Measurements from ENCODE around the gene IGSF21.

IGSF21 gene

GRCh38 chr1:18351735-18352134, 244.1 kb downstream of the IGSF21 start:
- Histone ChIP-seq H3K4me1 (ENCODE audit: insufficient read depth, low read length, severe bottlenecking) (no peaks in the 10 kb centered on the region), H4K20me1 (ENCODE audit: insufficient read depth, low read length) (no peaks in the 10 kb centered on the region), H3K4me3 (ENCODE audit: low read depth, low read length, poor library complexity, severe bottlenecking) (no peak overlapping the region), H3K9me3 (ENCODE audit: low read length) (no peaks in the 10 kb centered on the region), H2AFZ (ENCODE audit: low read length) (no peak overlapping the region), H3F3A (ENCODE audit: insufficient read depth, low read length) (no peaks in the 10 kb centered on the region), H3K9me2 (ENCODE audit: low read depth, low read length) (no peaks in the 10 kb centered on the region), H3K9ac (ENCODE audit: low read length) (no peak overlapping the region), H3K27me3 (ENCODE audit: insufficient read depth, low read length) (no peaks in the 10 kb centered on the region), H3K27ac (ENCODE audit: low read depth, low read length, poor library complexity, severe bottlenecking) (no peak overlapping the region), H3K4me2 (ENCODE audit: low read length) (no peak overlapping the region), H3K79me2 (ENCODE audit: insufficient read depth, low read length) (no peaks in the 10 kb centered on the region), H3K36me3 (ENCODE audit: insufficient read depth, low read length) (no peaks in the 10 kb centered on the region)
- no peak for TF ChIP-seq EZH2 (IDR thresholded peaks at IDR 0.05; ENCODE audit: borderline replicate concordance, low read length)
- TF ChIP-seq, protein P1, sequence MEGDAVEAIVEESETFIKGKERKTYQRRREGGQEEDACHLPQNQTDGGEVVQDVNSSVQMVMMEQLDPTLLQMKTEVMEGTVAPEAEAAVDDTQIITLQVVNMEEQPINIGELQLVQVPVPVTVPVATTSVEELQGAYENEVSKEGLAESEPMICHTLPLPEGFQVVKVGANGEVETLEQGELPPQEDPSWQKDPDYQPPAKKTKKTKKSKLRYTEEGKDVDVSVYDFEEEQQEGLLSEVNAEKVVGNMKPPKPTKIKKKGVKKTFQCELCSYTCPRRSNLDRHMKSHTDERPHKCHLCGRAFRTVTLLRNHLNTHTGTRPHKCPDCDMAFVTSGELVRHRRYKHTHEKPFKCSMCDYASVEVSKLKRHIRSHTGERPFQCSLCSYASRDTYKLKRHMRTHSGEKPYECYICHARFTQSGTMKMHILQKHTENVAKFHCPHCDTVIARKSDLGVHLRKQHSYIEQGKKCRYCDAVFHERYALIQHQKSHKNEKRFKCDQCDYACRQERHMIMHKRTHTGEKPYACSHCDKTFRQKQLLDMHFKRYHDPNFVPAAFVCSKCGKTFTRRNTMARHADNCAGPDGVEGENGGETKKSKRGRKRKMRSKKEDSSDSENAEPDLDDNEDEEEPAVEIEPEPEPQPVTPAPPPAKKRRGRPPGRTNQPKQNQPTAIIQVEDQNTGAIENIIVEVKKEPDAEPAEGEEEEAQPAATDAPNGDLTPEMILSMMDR (IDR thresholded peaks at IDR 0.05; ENCODE audit: low read length): no peak

DNA sequence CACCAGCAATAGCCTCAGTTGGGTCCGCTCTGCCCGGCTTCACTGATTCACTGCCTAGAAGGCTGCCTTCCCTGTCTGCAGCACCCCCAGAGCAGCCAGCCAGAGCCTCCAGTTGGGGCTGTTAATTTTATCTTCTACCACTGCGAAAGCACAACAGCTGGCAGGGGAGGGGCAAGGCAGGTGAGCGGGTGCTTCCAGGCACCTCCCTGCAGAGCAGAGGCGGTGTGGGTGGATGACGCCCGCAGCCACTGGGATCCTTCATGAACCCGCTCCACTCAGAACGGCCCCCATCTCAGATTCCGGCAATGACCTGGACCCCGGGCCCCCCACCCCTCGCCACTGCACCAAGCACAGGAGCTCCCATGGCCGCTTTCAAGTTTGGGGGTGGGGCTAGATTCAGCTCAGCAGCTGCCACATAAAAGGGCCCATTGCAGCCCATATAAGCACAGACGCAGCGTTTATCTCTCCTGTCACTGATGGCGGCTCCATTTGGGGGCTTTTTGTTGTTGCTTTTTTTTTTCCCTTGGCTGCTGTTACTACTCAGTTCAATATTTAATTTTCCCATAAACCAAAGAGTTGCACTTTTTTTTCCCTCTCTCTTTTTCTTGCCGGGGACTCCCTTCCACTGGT, 245.2 kb downstream of the IGSF21 start:
- H3K27ac ChIP-seq (ENCODE audit: low read depth, low read length, poor library complexity, severe bottlenecking): no peak overlapping the region
- no peaks in the 10 kb centered on the region for H4K20me1 ChIP-seq (ENCODE audit: insufficient read depth, low read length)
- H3K4me2 ChIP-seq (ENCODE audit: low read length): no peak overlapping the region
- H3K9ac ChIP-seq (ENCODE audit: low read length): no peak overlapping the region
- H3K9me3 ChIP-seq (ENCODE audit: low read length): no peaks in the 10 kb centered on the region
- no peaks in the 10 kb centered on the region for H3K36me3 ChIP-seq (ENCODE audit: insufficient read depth, low read length)
- H3K79me2 ChIP-seq (ENCODE audit: insufficient read depth, low read length): no peaks in the 10 kb centered on the region
- no peak for TF ChIP-seq EZH2 (IDR thresholded peaks at IDR 0.05; ENCODE audit: borderline replicate concordance, low read length)
- TF ChIP-seq, protein P1 (IDR thresholded peaks at IDR 0.05; ENCODE audit: low read length): no peak
- no peak overlapping the region for H2AFZ ChIP-seq (ENCODE audit: low read length)
- H3K9me2 ChIP-seq (ENCODE audit: low read depth, low read length): no peaks in the 10 kb centered on the region
- H3K4me1 ChIP-seq (ENCODE audit: insufficient read depth, low read length, severe bottlenecking): no peaks in the 10 kb centered on the region
- no peak overlapping the region for H3K4me3 ChIP-seq (ENCODE audit: low read depth, low read length, poor library complexity, severe bottlenecking)
- no peaks in the 10 kb centered on the region for H3K27me3 ChIP-seq (ENCODE audit: insufficient read depth, low read length)
- no peaks in the 10 kb centered on the region for H3F3A ChIP-seq (ENCODE audit: insufficient read depth, low read length)

GRCh38 chr1:18353528-18353927, 245.9 kb downstream of the IGSF21 start:
- Histone ChIP-seq H3K4me3 (ENCODE audit: low read depth, low read length, poor library complexity, severe bottlenecking) (no peak overlapping the region), H3K36me3 (ENCODE audit: insufficient read depth, low read length) (no peaks in the 10 kb centered on the region), H3K27ac (ENCODE audit: low read depth, low read length, poor library complexity, severe bottlenecking) (no peak overlapping the region), H3F3A (ENCODE audit: insufficient read depth, low read length) (no peaks in the 10 kb centered on the region), H2AFZ (ENCODE audit: low read length) (no peak overlapping the region), H3K9me3 (ENCODE audit: low read length) (no peaks in the 10 kb centered on the region), H3K9me2 (ENCODE audit: low read depth, low read length) (no peaks in the 10 kb centered on the region), H4K20me1 (ENCODE audit: insufficient read depth, low read length) (no peaks in the 10 kb centered on the region), H3K4me2 (ENCODE audit: low read length) (no peak overlapping the region), H3K9ac (ENCODE audit: low read length) (no peak overlapping the region), H3K27me3 (ENCODE audit: insufficient read depth, low read length) (no peaks in the 10 kb centered on the region), H3K4me1 (ENCODE audit: insufficient read depth, low read length, severe bottlenecking) (no peaks in the 10 kb centered on the region), H3K79me2 (ENCODE audit: insufficient read depth, low read length) (no peaks in the 10 kb centered on the region)
- TF ChIP-seq, protein P1 (IDR thresholded peaks at IDR 0.05; ENCODE audit: low read length): no peak

Measured in OCI-LY1 (cell line).